Measurements from ENCODE around the gene NTN1.

GRCh38 chr17:9241371-9241712 lies 220.0 kb downstream of the NTN1 start:
- TF ChIP-seq EZH2 (IDR thresholded peaks at IDR 0.05; ENCODE audit: insufficient read depth, poor library complexity, severe bottlenecking) (no peak), EZH2phosphoT487 (IDR thresholded peaks at IDR 0.05; ENCODE audit: insufficient read depth, low read depth) (no peak)
